ENCODE data around the gene PON1. TPM values are rescaled to one million over a fixed set of nuclear protein-coding genes. Genes with fewer than 3 reads are reported as not detected.

PON1 gene
- total RNA-seq, 3 donors from 2014 or later, result not detected

GRCh38 chr7:95322396-95322795 lies 1.9 kb downstream of the PON1 start:
- intact Hi-C loops (cut with DNase I, micrococcal nuclease), result no loop called here

GRCh38 chr7:95321720-95322119 lies 2.6 kb downstream of the PON1 start:
- intact Hi-C loops (cut with DNase I, micrococcal nuclease), result no loop called here
- no peak for ATAC-seq
- Histone ChIP-seq H3K36me3 (ENCODE audit: low read depth) (no peaks in the 10 kb centered on the region), H3K9me3 (no peaks in the 10 kb centered on the region), H3K4me3 (no peak overlapping the region), H3K4me1 (ENCODE audit: low read depth) (no peaks in the 10 kb centered on the region)
- no peak for DNase-seq
- TF ChIP-seq CTCF (IDR thresholded peaks at IDR 0.05), result no peak

More at GRCh38 chr7:95322396-95322795, 1.9 kb downstream of the PON1 start:
- Histone ChIP-seq H3K36me3 (ENCODE audit: low read depth) (no peaks in the 10 kb centered on the region), H3K9me3 (no peaks in the 10 kb centered on the region), H3K4me1 (ENCODE audit: low read depth) (no peaks in the 10 kb centered on the region), H3K4me3 (no peak overlapping the region)
- no peak for DNase-seq
- ATAC-seq, result no peak
- no peak for TF ChIP-seq CTCF (IDR thresholded peaks at IDR 0.05)

- no peak for ATAC-seq
- H3K9me3 ChIP-seq, result no peaks in the 10 kb centered on the region
- no peaks in the 10 kb centered on the region for H3K36me3 ChIP-seq (ENCODE audit: low read depth)
- H3K4me1 ChIP-seq (ENCODE audit: low read depth), result no peaks in the 10 kb centered on the region
- no peak for TF ChIP-seq CTCF (IDR thresholded peaks at IDR 0.05)
- no peak for DNase-seq
- no peak overlapping the region for H3K4me3 ChIP-seq
- intact Hi-C loops (cut with DNase I, micrococcal nuclease), result no loop called here
Observed at GRCh38 chr7:95320651-95321050, 3.7 kb downstream of the PON1 start.

GRCh38 chr7:95319570-95319969 lies 4.8 kb downstream of the PON1 start:
- no peak for TF ChIP-seq CTCF (IDR thresholded peaks at IDR 0.05)
- no peaks in the 10 kb centered on the region for H3K9me3 ChIP-seq
- no peaks in the 10 kb centered on the region for H3K36me3 ChIP-seq (ENCODE audit: low read depth)
- DNase-seq, result no peak
- intact Hi-C loops (cut with DNase I, micrococcal nuclease), result no loop called here
- ATAC-seq, result no peak
- H3K4me3 ChIP-seq, result no peak overlapping the region
- no peaks in the 10 kb centered on the region for H3K4me1 ChIP-seq (ENCODE audit: low read depth)

GRCh38 chr7:95318501-95319100 lies 5.7 kb downstream of the PON1 start:
- Histone ChIP-seq H3K4me1 (ENCODE audit: low read depth) (no peaks in the 10 kb centered on the region), H3K4me3 (no peak overlapping the region), H3K36me3 (ENCODE audit: low read depth) (no peaks in the 10 kb centered on the region), H3K9me3 (no peaks in the 10 kb centered on the region)
- no peak for TF ChIP-seq CTCF (IDR thresholded peaks at IDR 0.05)
- DNase-seq (no peak), ATAC-seq (no peak)
- intact Hi-C loops (cut with DNase I, micrococcal nuclease), result no loop called here

- no peaks in the 10 kb centered on the region for H3K9me3 ChIP-seq
- no peaks in the 10 kb centered on the region for H3K4me1 ChIP-seq (ENCODE audit: low read depth)
- no peak for ATAC-seq
- no peak for DNase-seq
- TF ChIP-seq CTCF (IDR thresholded peaks at IDR 0.05), result no peak
- intact Hi-C loops (cut with DNase I, micrococcal nuclease), result no loop called here
- H3K36me3 ChIP-seq (ENCODE audit: low read depth), result no peaks in the 10 kb centered on the region
- no peak overlapping the region for H3K4me3 ChIP-seq
Observed at GRCh38 chr7:95317966-95318365, 6.4 kb downstream of the PON1 start.
